Peyer's patch (tissue), 4 donors: ENCODE measurements around the gene WDFY4. TPM values are rescaled to one million over a fixed set of nuclear protein-coding genes. Genes with fewer than 3 reads are reported as not detected.

Experiments
- DNase-seq, 3 donors: peaks; one replicate each; pipeline ENCODE4 v3.0.0-alpha.2; 2017 to 2019
- H3K27ac ChIP-seq, 4 donors: fragments of 200-600 bp; sonication (generic); one replicate each; pipeline ENCODE4 v1.5.1; 2016 to 2019
- H3K27me3 ChIP-seq, 2 donors: fragments of 200-600 bp; sonication (generic); one replicate each; pipeline ENCODE4 v1.5.1; 2019
- H3K36me3 ChIP-seq, 3 donors: fragments of 200-600 bp; sonication (generic); one replicate each; pipeline ENCODE4 v1.5.1; 2016 to 2019
- H3K4me1 ChIP-seq, 4 donors: fragments of 200-600 bp; sonication (generic); one replicate each; pipeline ENCODE4 v1.5.1; 2016 to 2019
- H3K4me3 ChIP-seq, 4 donors: fragments of 200-600 bp; sonication (generic); 1 replicate in 3 of 4; 2 replicates in 1 of 4; pipeline ENCODE4 v1.5.1; 2016 to 2019; ENCODE audit warnings: mild to moderate bottlenecking in 1 of 4
- H3K9me3 ChIP-seq, 4 donors: fragments of 200-600 bp; sonication (generic); one replicate each; pipeline ENCODE4 v1.5.1; 2016 to 2019; ENCODE audit warnings: mild to moderate bottlenecking in 1 of 4
- POLR2A ChIP-seq, 2 donors: fragments of 450-650 bp; IDR thresholded peaks; one replicate each; pipeline ENCODE4 v1.5.1; 2017; ENCODE audit warnings: antibody characterized with exemption in 2 of 2, mild to moderate bottlenecking in 2 of 2, moderate library complexity in 2 of 2
- total RNA-seq, 4 donors: library from RNA; depleted of rRNA; stranded (reverse); fragments of >200 nt; gene quantifications; one replicate each; pipeline ENCODE4 v1.1.0, GENCODE V29; 2016
- TF ChIP-seq, protein P1 (sequence below), 6 experiments: fragments of 450-650 bp in 4 of 6; fragments of 200-600 bp in 2 of 6; sonication (generic) in 1 of 6; IDR thresholded peaks; one replicate each; pipeline ENCODE4 v1.5.1; 2017 to 2019; ENCODE audit warnings: antibody characterized with exemption in 6 of 6, mild to moderate bottlenecking in 3 of 6, moderate library complexity in 1 of 6

The WDFY4 gene
- total RNA-seq, 4 donors from 2014 or later: 0.53 to 102 (median 4.6) TPM

- no peak overlapping the region for H3K4me3 ChIP-seq
- no peaks in the 10 kb centered on the region for H3K36me3 ChIP-seq
- no peaks in the 10 kb centered on the region for H3K9me3 ChIP-seq
- peak in 1 of 3 donors; percentile 37 for DNase-seq
- H3K27ac ChIP-seq: no peak overlapping the region
- H3K4me1 ChIP-seq: no peaks in the 10 kb centered on the region
- no peaks in the 10 kb centered on the region for H3K27me3 ChIP-seq
- TF ChIP-seq, protein P1, sequence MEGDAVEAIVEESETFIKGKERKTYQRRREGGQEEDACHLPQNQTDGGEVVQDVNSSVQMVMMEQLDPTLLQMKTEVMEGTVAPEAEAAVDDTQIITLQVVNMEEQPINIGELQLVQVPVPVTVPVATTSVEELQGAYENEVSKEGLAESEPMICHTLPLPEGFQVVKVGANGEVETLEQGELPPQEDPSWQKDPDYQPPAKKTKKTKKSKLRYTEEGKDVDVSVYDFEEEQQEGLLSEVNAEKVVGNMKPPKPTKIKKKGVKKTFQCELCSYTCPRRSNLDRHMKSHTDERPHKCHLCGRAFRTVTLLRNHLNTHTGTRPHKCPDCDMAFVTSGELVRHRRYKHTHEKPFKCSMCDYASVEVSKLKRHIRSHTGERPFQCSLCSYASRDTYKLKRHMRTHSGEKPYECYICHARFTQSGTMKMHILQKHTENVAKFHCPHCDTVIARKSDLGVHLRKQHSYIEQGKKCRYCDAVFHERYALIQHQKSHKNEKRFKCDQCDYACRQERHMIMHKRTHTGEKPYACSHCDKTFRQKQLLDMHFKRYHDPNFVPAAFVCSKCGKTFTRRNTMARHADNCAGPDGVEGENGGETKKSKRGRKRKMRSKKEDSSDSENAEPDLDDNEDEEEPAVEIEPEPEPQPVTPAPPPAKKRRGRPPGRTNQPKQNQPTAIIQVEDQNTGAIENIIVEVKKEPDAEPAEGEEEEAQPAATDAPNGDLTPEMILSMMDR (IDR thresholded peaks at IDR 0.05): no peak
- no peak for TF ChIP-seq POLR2A (IDR thresholded peaks at IDR 0.05)
Observed at GRCh38 chr10:48745662-48746245, 61.1 kb downstream of the WDFY4 start.

DNA sequence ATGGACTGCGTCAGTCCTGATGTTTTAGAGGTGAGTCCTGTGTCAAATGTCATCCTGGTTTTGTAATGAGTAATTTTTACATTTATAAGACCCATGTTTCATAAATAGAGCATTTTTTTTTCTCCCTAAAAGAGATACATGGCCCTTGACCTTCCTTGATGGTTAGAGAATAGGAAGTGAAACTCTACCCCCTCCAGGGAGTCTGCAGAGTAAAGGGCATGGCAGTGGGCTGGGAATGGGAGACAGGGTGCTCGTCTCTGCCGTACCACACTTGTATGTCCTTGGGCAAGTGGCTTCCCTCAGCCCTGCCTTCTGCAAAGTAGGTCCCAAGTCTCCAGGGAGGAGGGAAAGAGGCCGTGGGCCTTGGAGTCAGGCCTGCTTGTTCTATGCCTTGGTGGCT, 63.9 kb downstream of the WDFY4 start:
- no peak overlapping the region for H3K27ac ChIP-seq
- H3K9me3 ChIP-seq: no peaks in the 10 kb centered on the region
- H3K27me3 ChIP-seq: no peaks in the 10 kb centered on the region
- TF ChIP-seq, protein P1 (IDR thresholded peaks at IDR 0.05): no peak
- no peaks in the 10 kb centered on the region for H3K36me3 ChIP-seq
- DNase-seq: no peak
- no peaks in the 10 kb centered on the region for H3K4me1 ChIP-seq
- H3K4me3 ChIP-seq: no peak overlapping the region

DNA sequence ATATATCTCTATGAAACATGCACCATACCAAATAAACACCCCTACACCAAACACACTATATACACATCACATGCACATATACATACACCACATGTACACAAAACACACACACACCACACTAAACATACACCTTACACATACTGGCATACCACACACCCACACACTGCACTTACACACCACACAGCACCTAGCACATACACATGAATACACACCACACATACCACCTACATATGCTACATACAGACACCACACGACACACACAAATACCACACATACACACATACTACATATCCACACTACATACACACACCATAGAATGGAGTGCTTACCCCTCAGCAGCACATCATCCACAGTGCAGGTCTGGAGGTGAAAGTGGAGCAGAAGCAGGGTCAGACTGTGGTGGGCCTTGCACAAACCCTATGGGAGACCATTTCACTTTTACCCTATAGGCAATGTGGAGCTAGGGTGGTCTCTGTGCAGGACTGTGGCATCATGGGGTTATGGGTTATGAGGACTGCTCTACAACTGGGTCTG, 64.6 kb downstream of the WDFY4 start:
- TF ChIP-seq, protein P1 (IDR thresholded peaks at IDR 0.05): no peak
- TF ChIP-seq POLR2A (IDR thresholded peaks at IDR 0.05): no peak

GRCh38 chr10:48750019-48750418, 65.3 kb downstream of the WDFY4 start:
- TF ChIP-seq, protein P1 (IDR thresholded peaks at IDR 0.05): no peak
- TF ChIP-seq POLR2A (IDR thresholded peaks at IDR 0.05): no peak
- H3K27ac ChIP-seq: no peak overlapping the region
- no peaks in the 10 kb centered on the region for H3K4me1 ChIP-seq
- no peak for DNase-seq
- no peaks in the 10 kb centered on the region for H3K27me3 ChIP-seq
- no peaks in the 10 kb centered on the region for H3K9me3 ChIP-seq
- H3K4me3 ChIP-seq: no peak overlapping the region
- no peaks in the 10 kb centered on the region for H3K36me3 ChIP-seq

More for the DNA sequence above, 64.6 kb downstream of the WDFY4 start:
- no peaks in the 10 kb centered on the region for H3K36me3 ChIP-seq
- H3K4me1 ChIP-seq: no peaks in the 10 kb centered on the region
- H3K27me3 ChIP-seq: no peaks in the 10 kb centered on the region
- no peak overlapping the region for H3K27ac ChIP-seq
- DNase-seq: no peak
- no peaks in the 10 kb centered on the region for H3K9me3 ChIP-seq
- no peak overlapping the region for H3K4me3 ChIP-seq

DNA sequence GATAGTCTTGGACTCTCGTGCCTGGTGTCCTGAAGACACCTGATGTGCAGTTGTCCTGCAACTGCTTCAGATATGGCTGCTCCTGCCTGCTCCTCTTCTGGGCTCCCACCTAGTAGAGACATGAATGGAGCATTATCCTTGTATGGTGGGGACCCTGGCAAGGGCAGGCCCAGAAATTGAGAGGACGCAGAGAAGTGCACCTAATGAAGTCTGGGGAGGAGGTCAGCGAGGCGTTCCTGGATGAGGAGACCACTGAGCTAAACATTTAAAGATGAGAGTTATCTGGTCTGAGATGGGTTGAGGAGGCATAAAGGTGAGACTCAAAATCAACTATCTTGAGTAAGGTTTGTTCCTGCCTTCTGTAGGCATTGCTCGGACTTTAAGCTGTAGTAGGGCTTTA, 66.3 kb downstream of the WDFY4 start:
- Histone ChIP-seq H3K4me3 (no peak overlapping the region), H3K27me3 (no peaks in the 10 kb centered on the region), H3K4me1 (no peaks in the 10 kb centered on the region), H3K36me3 (no peaks in the 10 kb centered on the region), H3K27ac (no peak overlapping the region), H3K9me3 (no peaks in the 10 kb centered on the region)
- DNase-seq: no peak
- TF ChIP-seq, protein P1 (IDR thresholded peaks at IDR 0.05): no peak
- TF ChIP-seq POLR2A (IDR thresholded peaks at IDR 0.05): no peak
